ENCODE measurements around the gene MUC6.

MUC6 gene

DNA sequence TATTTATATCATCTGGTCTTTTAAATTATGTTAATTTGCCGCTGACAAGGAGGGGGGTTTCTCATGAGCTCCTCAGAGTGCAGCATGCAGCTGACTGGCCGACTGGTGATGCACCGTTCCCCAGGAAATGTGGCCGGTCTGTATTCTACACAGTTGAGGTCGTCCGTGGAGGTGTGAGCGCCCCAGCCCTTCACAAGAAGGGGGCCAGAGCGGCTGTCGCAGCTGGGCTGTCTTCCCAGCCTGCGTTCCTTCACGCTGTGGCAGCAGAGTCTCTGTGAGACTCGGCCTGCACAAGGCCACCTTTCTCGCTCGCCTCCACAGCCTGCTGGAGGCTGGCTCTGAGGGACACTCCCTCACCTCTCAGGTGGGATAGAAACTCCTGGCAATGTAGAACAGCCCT, 67.7 kb downstream of the MUC6 start:
- DNase-seq (ENCODE audit: low read depth in 2 of 2, low spot score in 1 of 2), result no peak

DNA sequence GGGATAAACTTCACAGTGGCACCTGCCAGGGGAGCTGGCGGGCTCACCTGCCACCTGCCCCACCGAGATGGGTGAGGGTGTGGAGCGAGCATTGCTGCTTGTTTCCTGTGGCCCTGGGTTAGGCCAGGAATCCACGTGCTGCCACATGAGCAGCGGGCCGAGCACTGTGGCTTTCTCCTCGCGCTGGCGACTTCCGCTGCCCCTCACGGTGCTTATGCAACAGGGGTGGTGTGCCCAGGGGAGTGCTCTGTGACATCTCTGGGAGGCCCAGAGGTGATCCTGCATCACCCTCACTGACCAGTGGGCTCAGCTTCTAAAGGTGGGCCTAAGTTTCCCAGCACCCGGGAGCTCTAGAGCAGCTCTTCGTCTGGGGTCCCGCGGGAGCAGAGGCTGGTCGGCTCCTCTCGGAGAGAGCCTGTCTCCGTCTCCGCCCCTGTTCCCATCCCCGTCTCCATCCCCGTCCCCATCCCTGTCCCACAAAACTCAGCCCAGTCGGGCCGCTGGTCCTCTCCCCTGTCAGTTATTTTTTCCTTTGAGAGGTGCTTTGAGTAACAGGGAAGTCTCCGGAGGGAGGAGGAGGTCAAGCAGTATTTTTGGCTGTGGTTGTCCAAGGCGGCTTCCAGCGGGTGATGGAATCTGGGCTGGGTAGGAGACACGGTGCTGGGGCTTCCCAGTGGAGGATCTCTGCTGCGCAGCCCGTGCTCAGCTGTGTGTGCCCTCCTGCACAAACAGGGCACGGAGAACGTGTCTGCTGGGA, 68.3 kb downstream of the MUC6 start:
- no peak for DNase-seq (ENCODE audit: low read depth in 2 of 2, low spot score in 1 of 2)

- DNase-seq (ENCODE audit: low read depth in 2 of 2, low spot score in 1 of 2), result no peak
Measured at GRCh38 chr11:965206-965775, 71.2 kb downstream of the MUC6 start.

- DNase-seq (ENCODE audit: low read depth in 2 of 2, low spot score in 1 of 2), result no peak
Measured at GRCh38 chr11:963852-964251, 72.7 kb downstream of the MUC6 start.

All from stimulated activated CD8-positive, alpha-beta memory T cell treated with anti-CD3 and anti-CD28 coated beads, Interleukin-4, amount 100 ng/mL, for 1 hour (primary cell).